HFF-Myc (cell line): ENCODE data around the gene SCG3.

Experiments used
- DNase-seq: peaks from one replicate; pipeline ENCODE4 v3.0.0-alpha.2; 2011; ENCODE audit warnings: low read depth; ENCODE audit errors: extremely low read depth
- H3K4me3 ChIP-seq: replicated peaks from 2 replicates; pipeline ENCODE4 v1.5.1; 2011; ENCODE audit warnings: low read depth, mild to moderate bottlenecking, control low read depth, low read length
- CTCF ChIP-seq: IDR thresholded peaks from 2 replicates; pipeline ENCODE4 v1.5.1; 2012; ENCODE audit warnings: mild to moderate bottlenecking, low read depth, low read length, control low read depth; ENCODE audit errors: missing control alignments

SCG3 gene

DNA sequence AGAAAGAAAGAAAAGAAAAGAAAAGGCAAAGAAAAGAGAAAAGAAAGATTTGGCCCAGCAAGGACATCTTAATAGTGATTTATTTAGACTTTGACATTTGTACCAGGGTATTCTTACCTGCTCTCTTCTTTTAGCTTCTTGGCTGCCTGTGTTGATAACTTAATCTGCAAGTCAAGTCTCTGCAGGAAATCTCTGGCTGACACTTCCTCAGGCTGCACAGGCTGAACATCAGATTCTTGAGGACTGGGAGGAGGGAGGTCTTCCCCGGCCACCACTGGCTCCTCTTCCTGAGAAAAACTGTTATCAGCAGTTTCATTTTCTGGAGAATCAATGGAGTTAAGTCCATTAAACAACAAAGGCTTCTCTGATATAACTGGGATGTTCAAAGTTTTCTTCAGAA lies 43.4 kb downstream of the SCG3 start:
- no peak for TF ChIP-seq CTCF
- H3K4me3 ChIP-seq, result no peak overlapping the region
- no peak for DNase-seq

GRCh38 chr15:51726302-51727073 lies 45.2 kb downstream of the SCG3 start:
- TF ChIP-seq CTCF, result no peak
- H3K4me3 ChIP-seq, result no peak overlapping the region
- peak; percentile 35 for DNase-seq

DNA sequence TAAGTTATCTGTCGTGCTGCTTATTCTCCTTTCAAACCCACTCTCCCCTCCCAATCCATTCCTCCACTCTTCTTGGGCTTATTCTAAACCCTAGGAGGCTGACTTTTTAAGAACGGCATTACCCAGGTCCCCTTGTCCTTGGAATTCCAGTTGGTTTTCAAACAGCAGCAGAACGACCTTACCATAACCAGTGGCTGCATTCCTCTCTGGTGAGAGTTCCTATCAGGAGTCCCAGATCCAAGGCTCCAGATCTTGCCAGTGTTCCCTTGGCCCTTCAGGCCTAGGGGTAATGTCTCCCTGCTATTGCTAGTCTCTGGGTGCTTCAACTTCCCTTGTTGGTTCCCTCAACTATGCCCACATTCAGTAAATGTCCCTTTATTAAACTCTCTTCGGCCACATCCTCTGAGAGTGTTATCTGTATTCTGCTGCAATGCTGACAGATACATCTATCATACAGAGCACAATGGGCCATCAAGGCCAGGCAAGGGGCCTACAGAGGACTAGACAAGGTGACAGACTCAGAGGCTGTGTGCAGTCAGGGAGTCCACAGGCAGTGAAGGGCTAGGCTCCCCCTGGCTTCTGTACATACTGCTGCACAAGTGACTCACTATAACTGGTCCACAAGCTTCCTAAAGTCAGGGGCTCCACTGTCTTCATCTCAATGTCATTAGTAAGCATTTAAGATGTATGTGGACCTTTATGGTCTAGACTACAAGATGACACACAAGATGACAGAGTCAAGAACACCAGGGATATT lies 46.0 kb downstream of the SCG3 start:
- no peak for DNase-seq
- no peak overlapping the region for H3K4me3 ChIP-seq
- peak; percentile 17 for TF ChIP-seq CTCF

DNA sequence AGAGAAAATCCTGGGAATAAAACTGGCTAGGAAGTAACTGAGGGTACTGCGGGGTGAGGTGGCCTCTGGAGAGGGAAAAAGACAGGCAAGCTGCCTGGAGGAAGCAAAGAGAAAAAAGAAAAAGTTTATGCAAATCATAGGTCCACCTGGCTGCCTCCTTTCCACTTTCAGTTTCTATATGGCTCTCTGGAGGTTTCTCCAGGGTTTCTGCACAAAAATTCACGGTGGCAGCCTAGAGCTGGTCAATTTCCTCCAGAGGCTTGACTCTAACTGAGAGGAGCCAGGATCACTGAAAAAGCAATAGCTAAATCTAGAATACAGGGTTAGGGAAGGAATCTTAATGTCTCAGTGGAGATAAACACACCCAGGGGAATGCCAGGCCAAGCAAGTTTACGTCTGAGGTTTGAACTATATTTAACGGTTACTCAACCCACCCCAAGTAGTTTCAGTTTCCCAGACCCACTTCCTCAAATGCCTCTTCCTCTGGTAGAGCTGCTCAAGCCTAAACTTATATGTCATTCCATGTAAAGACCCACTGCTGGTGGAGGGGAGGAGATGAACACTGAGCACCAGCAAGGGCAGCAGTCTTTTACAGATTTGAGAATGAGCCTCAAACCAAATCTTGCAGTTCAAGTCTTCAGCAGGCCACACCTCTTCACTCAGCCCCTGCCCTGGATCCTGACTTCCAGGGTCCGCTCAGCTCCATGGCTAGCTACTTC lies 50.4 kb downstream of the SCG3 start:
- H3K4me3 ChIP-seq, result no peak overlapping the region
- TF ChIP-seq CTCF, result no peak
- DNase-seq, result no peak

DNA sequence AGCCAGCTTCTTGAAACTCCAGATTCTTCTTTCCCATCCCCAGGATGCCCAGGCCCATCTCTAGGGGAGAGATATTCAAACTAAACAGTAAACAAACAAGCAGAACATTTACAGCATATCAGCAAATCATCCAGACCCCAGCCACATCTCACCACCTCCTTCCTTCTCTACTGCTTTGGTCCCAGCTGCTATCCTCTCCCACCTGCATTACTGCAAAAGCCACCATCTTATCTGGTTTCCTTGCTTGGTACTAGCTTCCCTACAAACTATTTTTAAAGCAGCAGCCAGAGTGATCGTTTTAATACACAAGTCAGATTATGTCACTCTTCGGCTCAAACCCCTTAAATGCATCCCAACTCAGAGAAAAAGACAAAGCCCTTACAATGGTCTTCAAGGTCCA lies 51.3 kb downstream of the SCG3 start:
- TF ChIP-seq CTCF, result no peak
- DNase-seq, result no peak
- no peak overlapping the region for H3K4me3 ChIP-seq

DNA sequence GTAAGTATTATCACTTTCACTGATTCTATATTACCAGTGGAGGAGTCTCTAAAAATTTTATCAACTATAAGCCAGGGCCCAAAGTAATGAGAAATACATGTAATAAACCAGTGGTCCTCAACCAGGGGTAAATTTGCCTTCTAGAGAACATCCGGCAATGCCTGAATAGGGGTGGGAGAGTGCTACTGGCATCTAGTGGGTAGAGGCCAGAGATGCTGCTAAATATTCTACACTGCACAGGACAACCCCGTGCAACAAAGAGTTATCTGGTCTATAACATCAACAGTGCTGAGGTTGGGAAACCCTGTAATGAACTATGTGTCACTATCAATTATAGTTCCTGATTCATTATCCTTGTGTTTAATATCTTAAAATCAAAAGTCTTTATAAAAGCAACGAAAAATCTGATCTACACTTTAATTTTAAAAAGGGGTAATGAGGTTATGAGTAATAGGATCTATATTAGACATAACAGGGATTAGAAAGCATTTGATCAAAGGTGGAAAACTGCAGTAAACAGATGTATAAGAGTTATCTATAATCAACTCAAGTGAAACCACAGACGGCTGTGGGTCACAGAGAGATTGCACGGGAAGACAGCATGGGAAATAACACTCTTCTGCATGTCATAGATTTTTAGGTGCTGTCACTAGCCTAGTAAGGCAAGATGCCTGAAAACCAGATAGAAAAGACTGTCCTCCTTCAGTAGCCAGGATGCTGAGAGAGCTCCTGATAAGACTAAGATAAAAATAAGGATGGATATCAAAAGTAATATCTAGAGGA lies 54.1 kb downstream of the SCG3 start:
- DNase-seq, result no peak
- peak; percentile 7 for TF ChIP-seq CTCF
- no peak overlapping the region for H3K4me3 ChIP-seq
